Esophagus muscularis mucosa (tissue), 2 donors: ENCODE measurements around the gene ADPRHL1.

Source experiments
- POLR2A ChIP-seq: fragments of 450-650 bp; IDR thresholded peaks from one replicate; pipeline ENCODE4 v1.6.1; 2017; ENCODE audit warnings: antibody characterized with exemption, moderate library complexity, mild to moderate bottlenecking, low read depth
- POLR2AphosphoS5 ChIP-seq, 2 donors: sonication (generic); formaldehyde crosslinking; IDR thresholded peaks; one replicate each; pipeline ENCODE4 v1.6.1; 2017; ENCODE audit warnings: antibody characterized with exemption in 2 of 2

- TF ChIP-seq POLR2AphosphoS5 (IDR thresholded peaks at IDR 0.05) (no peak), POLR2A (no peak)
Measured at GRCh38 chr13:113445791-113446487, 7.3 kb downstream of the ADPRHL1 start.
